GM12873 (cell line): ENCODE results near the gene RWDD1.

Experiments
- TF ChIP-seq, protein P1 (sequence below): IDR thresholded peaks from 2 replicates; pipeline ENCODE4 v1.5.1; 2012; ENCODE audit warnings: low read depth, mild to moderate bottlenecking, moderate library complexity, low read length, control low read depth; ENCODE audit not compliant: insufficient read depth; ENCODE audit errors: missing control alignments

The RWDD1 gene

DNA sequence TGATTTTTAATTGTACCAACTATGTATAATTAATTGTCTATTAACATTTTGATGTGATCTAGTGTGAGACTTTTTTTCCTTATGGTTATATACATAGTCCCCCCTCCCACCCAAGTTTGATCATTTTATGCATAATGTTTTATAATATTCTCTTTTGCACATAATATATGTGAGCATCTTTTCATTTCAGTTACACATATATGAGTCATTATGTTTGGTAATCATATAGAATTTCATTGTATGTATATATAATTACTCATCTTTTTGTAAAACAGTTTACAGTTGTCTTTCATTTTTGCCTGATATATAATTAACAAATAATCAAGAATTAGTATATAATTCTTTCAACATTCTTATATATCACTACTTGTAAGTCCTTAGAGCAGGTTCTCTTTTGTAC, 15.0 kb downstream of the RWDD1 start:
- TF ChIP-seq, protein P1, sequence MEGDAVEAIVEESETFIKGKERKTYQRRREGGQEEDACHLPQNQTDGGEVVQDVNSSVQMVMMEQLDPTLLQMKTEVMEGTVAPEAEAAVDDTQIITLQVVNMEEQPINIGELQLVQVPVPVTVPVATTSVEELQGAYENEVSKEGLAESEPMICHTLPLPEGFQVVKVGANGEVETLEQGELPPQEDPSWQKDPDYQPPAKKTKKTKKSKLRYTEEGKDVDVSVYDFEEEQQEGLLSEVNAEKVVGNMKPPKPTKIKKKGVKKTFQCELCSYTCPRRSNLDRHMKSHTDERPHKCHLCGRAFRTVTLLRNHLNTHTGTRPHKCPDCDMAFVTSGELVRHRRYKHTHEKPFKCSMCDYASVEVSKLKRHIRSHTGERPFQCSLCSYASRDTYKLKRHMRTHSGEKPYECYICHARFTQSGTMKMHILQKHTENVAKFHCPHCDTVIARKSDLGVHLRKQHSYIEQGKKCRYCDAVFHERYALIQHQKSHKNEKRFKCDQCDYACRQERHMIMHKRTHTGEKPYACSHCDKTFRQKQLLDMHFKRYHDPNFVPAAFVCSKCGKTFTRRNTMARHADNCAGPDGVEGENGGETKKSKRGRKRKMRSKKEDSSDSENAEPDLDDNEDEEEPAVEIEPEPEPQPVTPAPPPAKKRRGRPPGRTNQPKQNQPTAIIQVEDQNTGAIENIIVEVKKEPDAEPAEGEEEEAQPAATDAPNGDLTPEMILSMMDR: no peak

DNA sequence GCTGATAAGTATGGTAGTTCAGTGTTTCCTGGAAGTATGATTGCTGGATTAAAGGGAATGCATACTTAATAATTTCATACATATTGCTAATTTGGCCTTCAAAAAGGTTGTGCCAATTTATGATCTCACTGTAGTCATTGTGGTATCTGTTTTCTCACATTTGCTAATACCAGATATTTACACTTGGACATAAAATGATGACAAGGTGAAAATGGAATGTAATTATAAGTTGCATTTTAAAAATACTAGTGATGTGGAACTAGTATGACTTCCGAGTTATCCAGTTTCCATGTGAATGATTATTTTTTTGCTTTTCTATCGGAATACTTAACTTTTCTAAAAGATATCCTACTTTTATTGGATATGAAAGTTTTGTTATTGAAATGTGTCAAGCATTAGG, 15.4 kb downstream of the RWDD1 start:
- TF ChIP-seq, protein P1: no peak

- TF ChIP-seq, protein P1: no peak
Observed at GRCh38 chr6:116595247-116595646, 23.9 kb downstream of the RWDD1 start.

- TF ChIP-seq, protein P1: no peak
Observed at GRCh38 chr6:116596815-116597214, 25.5 kb downstream of the RWDD1 start.

DNA sequence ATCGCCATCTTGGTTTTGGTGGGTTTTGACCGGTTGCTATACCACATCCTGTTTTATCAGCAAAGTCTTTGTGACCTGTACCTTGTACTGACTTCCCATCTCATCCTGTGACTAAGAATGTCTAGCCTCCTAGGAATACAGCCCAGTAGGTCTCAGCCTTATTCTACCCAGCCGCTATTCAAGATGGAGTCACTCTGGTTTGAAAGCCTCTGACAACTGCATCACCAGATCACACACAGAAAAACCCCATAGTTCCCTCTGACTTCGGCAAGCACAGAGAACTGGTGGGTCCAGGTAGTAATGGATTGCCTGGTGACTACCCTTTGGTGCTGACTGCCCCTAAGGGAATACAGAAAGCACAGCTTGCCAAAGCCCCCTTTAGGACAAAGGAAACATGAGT, 34.6 kb downstream of the RWDD1 start:
- TF ChIP-seq, protein P1: no peak

GRCh38 chr6:116611056-116611455, 39.8 kb downstream of the RWDD1 start:
- TF ChIP-seq, protein P1: no peak

- TF ChIP-seq, protein P1: no peak
Observed at GRCh38 chr6:116615937-116616736, 44.8 kb downstream of the RWDD1 start, which contains the start of gene RSPH4A. TSS of gene RSPH4A (plus strand) at chr6:116616479. CDS start at chr6:116616624, 145 bp downstream.

- TF ChIP-seq, protein P1: no peak
Observed at GRCh38 chr6:116616737-116617053, 45.4 kb downstream of the RWDD1 start.
